Mesothelial cell of epicardium (in vitro differentiated cells): ENCODE measurements around the gene TSHZ2. TPM values are rescaled to one million over a fixed set of nuclear protein-coding genes. Genes with fewer than 3 reads are reported as not detected.

Source experiments
- DNase-seq, 2 experiments: peaks; one replicate each; pipeline ENCODE4 v3.0.0; 2021; ENCODE audit warnings: low spot score in 2 of 2; ENCODE audit not compliant: unreplicated experiment in 2 of 2
- H3K27ac Mint-ChIP-seq: 2 replicates; pipeline ENCODE4 v1.8.0; 2021; ENCODE audit warnings: mixed read lengths
- H3K27me3 Mint-ChIP-seq: 2 replicates; pipeline ENCODE4 v1.8.0; 2021; ENCODE audit warnings: low read depth, mixed read lengths
- H3K36me3 Mint-ChIP-seq: 2 replicates; pipeline ENCODE4 v1.8.0; 2021; ENCODE audit warnings: mixed read lengths
- H3K4me1 Mint-ChIP-seq: 2 replicates; pipeline ENCODE4 v1.8.0; 2021; ENCODE audit warnings: mixed read lengths
- H3K4me3 Mint-ChIP-seq: 2 replicates; pipeline ENCODE4 v1.8.0; 2021; ENCODE audit warnings: mild to moderate bottlenecking, moderate library complexity, mixed read lengths
- H3K9me3 Mint-ChIP-seq: 2 replicates; pipeline ENCODE4 v1.8.0; 2021; ENCODE audit warnings: mixed read lengths
- CTCF ChIP-seq: fragments of 200-600 bp; sonication (generic); IDR thresholded peaks from one replicate; pipeline ENCODE4 v1.5.0; 2021; ENCODE audit warnings: antibody characterized with exemption; ENCODE audit not compliant: unreplicated experiment
- total RNA-seq: library from RNA; stranded (reverse); gene quantifications from 3 replicates; pipeline ENCODE4 v1.2.1, GENCODE V29; 2021

Gene TSHZ2
- total RNA-seq, 1 donor from 2014 or later = 28.8 TPM

- no peak for DNase-seq
- peaks cover 1% of the 10 kb centered on the region for H3K36me3 Mint-ChIP-seq
- H3K27ac Mint-ChIP-seq = no peak overlapping the region
- no peak overlapping the region for H3K4me3 Mint-ChIP-seq
- H3K9me3 Mint-ChIP-seq = peaks cover 6% of the 10 kb centered on the region
- H3K27me3 Mint-ChIP-seq = peaks cover 5% of the 10 kb centered on the region
- H3K4me1 Mint-ChIP-seq = peaks cover 3% of the 10 kb centered on the region
- TF ChIP-seq CTCF = no peak
Observed at GRCh38 chr20:52941808-52942207, 30.4 kb upstream of the TSHZ2 start.

GRCh38 chr20:52943185-52943841 lies 28.8 kb upstream of the TSHZ2 start:
- Mint-ChIP-seq H3K4me3 (no peak overlapping the region), H3K27ac (no peak overlapping the region), H3K27me3 (no peaks in the 10 kb centered on the region)

GRCh38 chr20:52945268-52945667 lies 26.9 kb upstream of the TSHZ2 start:
- H3K4me3 Mint-ChIP-seq = no peak overlapping the region
- no peak overlapping the region for H3K27ac Mint-ChIP-seq
- H3K4me1 Mint-ChIP-seq = peaks cover 3% of the 10 kb centered on the region
- no peak for DNase-seq
- no peak for TF ChIP-seq CTCF
- no peaks in the 10 kb centered on the region for H3K36me3 Mint-ChIP-seq
- H3K27me3 Mint-ChIP-seq = no peaks in the 10 kb centered on the region
- H3K9me3 Mint-ChIP-seq = no peaks in the 10 kb centered on the region

More at GRCh38 chr20:52943185-52943841, 28.8 kb upstream of the TSHZ2 start:
- H3K9me3 Mint-ChIP-seq = no peaks in the 10 kb centered on the region
- H3K4me1 Mint-ChIP-seq = peaks cover 3% of the 10 kb centered on the region
- DNase-seq = no peak
- TF ChIP-seq CTCF = no peak
- no peaks in the 10 kb centered on the region for H3K36me3 Mint-ChIP-seq

- Mint-ChIP-seq H3K36me3 (no peaks in the 10 kb centered on the region), H3K4me3 (no peak overlapping the region), H3K4me1 (peaks cover 3% of the 10 kb centered on the region), H3K27me3 (peaks cover 3% of the 10 kb centered on the region), H3K27ac (no peak overlapping the region), H3K9me3 (no peaks in the 10 kb centered on the region)
- DNase-seq = no peak
- TF ChIP-seq CTCF = no peak
Observed at GRCh38 chr20:52945862-52946522, 26.2 kb upstream of the TSHZ2 start.

GRCh38 chr20:52948491-52948890 lies 23.7 kb upstream of the TSHZ2 start:
- H3K27ac Mint-ChIP-seq = no peak overlapping the region
- H3K4me1 Mint-ChIP-seq = peaks cover 3% of the 10 kb centered on the region
- no peaks in the 10 kb centered on the region for H3K9me3 Mint-ChIP-seq
- peaks cover 13% of the 10 kb centered on the region for H3K27me3 Mint-ChIP-seq
- no peak for TF ChIP-seq CTCF
- DNase-seq = no peak
- H3K4me3 Mint-ChIP-seq = no peak overlapping the region
- no peaks in the 10 kb centered on the region for H3K36me3 Mint-ChIP-seq
